Fibroblast of the aortic adventitia (primary cell): ENCODE data around the gene FAM163A. TPM values are rescaled to one million over a fixed set of nuclear protein-coding genes. Genes with fewer than 3 reads are reported as not detected.

Experiments
- DNase-seq: peaks from one replicate; pipeline ENCODE4 v3.0.0-alpha.2; 2010; ENCODE audit warnings: low read depth
- H3K4me3 ChIP-seq: 2 replicates; pipeline ENCODE4 v1.5.1; 2011; ENCODE audit warnings: low read depth, mild to moderate bottlenecking, control low read depth, low read length, moderate library complexity
- CTCF ChIP-seq: IDR thresholded peaks from 2 replicates; pipeline ENCODE4 v1.5.1; 2011; ENCODE audit warnings: mild to moderate bottlenecking, low read length, control low read depth, inconsistent platforms; ENCODE audit not compliant: insufficient read depth
- total RNA-seq: library from RNA; depleted of rRNA; stranded (reverse); fragments of >200 nt; gene quantifications from 2 replicates; pipeline ENCODE4 v1.2.3, GENCODE V29; 2012; ENCODE audit warnings: low replicate concordance

FAM163A gene
- total RNA-seq, 1 donor: not detected

DNA sequence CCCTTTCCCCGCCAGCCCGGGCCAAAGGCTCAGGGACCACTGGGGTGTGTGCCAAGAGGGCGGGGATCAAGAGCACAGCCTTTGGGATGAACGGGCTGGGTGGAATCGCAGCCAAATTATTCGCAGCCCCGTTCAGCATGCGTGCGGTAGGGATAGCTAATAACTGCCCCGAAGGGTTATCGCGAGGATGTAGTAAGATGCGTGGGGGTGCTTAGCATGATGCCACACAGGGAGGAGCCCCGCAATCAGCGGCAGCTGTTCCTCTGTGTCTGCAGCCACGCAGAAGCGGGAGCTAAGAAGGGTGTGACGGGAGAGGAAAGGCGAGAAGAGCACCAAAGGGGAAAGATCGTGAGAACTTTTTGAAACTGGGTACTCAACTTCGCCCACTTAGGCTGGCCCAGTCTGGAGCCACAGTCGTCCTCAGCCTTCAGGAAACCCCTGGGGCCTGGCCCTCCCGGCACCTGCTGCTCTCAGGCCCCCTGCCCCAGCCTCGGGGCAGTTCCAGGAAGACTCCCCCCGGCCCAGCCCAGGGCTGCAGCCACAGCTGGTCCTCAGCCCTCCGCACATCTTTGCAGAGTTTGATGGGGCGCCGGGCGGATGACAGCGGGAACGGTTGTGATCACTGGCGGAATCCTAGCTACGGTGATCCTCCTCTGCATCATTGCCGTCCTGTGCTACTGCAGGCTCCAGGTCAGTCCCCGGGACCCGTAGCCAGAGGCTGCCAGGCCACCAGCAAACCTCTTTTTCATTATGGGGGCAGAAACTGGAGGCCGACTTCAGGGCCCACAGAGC lies 69.6 kb downstream of the FAM163A start:
- no peak for TF ChIP-seq CTCF
- H3K4me3 ChIP-seq: no peak overlapping the region
- no peak for DNase-seq

DNA sequence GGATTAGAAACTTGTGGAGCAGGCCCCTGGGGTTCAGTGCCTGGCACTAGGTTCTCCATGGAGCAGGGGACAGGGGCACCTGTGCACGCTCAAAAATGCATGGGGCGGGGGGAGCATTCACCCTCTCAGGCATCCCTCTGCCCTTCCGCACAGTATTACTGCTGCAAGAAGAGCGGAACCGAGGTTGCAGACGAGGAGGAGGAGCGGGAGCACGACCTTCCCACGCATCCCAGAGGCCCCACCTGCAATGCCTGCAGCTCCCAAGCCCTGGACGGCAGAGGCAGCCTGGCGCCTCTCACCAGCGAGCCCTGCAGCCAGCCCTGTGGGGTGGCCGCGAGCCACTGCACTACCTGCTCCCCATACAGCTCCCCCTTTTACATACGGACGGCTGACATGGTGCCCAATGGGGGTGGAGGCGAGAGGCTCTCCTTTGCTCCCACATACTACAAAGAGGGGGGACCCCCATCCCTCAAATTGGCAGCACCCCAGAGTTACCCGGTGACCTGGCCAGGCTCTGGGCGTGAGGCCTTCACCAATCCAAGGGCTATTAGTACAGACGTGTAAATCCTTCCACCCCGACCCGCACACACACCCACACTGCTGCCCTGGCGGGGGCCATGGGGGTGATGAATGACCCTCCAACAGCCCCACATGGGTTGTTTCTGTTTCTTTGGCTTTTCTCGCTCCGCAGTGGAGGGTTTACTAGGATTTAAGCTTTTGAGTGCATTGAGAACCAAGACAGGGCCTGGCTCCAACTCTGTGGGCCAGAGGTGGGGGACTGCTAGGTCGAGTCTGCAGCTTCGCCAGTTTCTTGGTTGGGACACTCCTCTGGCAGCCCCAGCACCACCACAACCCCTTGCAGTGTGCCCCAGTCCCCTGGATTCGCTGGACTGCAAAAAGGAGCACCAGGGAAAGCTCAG lies 70.8 kb downstream of the FAM163A start:
- peak overlapping the region; percentile 63 for H3K4me3 ChIP-seq
- DNase-seq: no peak
- no peak for TF ChIP-seq CTCF

- DNase-seq: no peak
- peak overlapping the region; percentile 63 for H3K4me3 ChIP-seq
- TF ChIP-seq CTCF: no peak
Measured at GRCh38 chr1:179814546-179814838, 71.4 kb downstream of the FAM163A start.

DNA sequence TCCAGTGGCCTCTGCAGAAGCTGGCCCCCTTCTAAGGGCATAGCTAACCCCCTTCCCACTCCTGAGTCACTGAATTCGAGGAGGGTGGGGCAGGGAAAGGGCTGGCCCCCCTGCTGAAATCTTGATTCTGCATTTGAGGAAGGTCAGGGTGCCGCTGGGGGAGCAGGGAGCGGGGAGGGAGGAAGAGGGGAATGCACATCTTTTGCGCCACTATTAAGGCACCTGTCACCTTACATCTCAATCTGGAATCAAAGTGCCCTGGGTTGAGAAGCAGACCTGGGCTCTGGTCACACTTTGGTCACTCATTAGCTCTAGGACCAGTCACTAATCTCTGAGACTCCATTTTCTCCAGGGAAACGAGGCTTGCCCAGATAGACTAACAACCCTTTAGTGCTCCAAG lies 72.5 kb downstream of the FAM163A start:
- DNase-seq: no peak
- TF ChIP-seq CTCF: no peak
- H3K4me3 ChIP-seq: no peak overlapping the region

DNA sequence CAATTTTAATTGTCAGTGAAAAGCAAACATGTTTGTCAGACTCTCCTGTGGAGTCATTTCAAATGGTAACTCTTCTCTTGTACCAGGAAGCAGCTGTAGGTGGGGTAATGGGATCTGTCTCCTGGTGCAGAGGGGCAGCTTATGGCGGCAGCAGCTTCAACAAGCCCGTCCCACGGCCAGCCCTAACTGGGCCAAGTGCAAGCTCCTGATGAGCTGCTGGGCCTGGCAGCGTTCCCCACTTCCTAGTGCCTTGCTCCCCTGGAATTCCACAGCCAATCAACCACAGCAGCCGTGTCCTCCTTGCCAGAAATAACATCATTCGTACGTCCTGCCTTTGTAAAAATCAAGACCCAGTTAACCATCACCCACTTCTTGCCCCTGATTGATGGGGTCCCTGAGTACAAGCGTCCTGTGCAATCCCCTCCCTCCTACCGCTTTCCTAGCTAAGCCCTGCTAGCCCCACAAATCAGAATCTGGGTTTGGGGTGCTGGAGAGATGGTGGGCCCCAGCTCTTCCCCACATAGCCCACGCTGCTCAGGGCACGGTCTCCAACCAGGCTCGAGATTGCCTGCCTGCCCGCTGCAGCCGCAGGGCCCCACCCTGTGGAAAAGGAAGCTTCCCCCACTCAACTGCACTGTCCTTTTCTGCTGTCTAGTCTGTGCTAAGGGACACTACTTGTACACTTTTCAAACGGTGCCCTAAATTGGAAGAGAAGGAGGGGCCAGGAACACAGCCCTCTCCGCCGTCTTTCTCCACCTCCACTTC lies 73.3 kb downstream of the FAM163A start:
- peak; percentile 44 for DNase-seq

More for the DNA sequence above, 73.3 kb downstream of the FAM163A start:
- no peak overlapping the region for H3K4me3 ChIP-seq
- TF ChIP-seq CTCF: no peak
